ENCODE results near the gene MYOZ3. TPM values are rescaled to one million over a fixed set of nuclear protein-coding genes. Genes with fewer than 3 reads are reported as not detected.

The MYOZ3 gene
- total and polyA plus RNA-seq, 12 donors, result 0.12 to 1.9 (median 0.45) TPM; not detected in 1

GRCh38 chr5:150662731-150663516, 1.9 kb downstream of the MYOZ3 start:
- no peaks in the 10 kb centered on the region for H3K27me3 ChIP-seq
- 87 to 93% (median 89%) methylated on average over 2 to 4 of the region's 4 CpGs for WGBS, 4 donors
- H3K27ac ChIP-seq, result no peak overlapping the region
- TF ChIP-seq POLR2A (IDR thresholded peaks at IDR 0.05) (no peak), CTCF (IDR thresholded peaks at IDR 0.05) (no peak)
- H3K4me1 ChIP-seq (replicated peaks in 1 of 2), result peaks cover 0 to under 1% of the 10 kb centered on the region in 2 donors
- no peaks in the 10 kb centered on the region for H3K9me3 ChIP-seq (replicated peaks in 1 of 3)
- DNase-seq, result peak in 1 of 7 donors; percentile 36
- no peaks in the 10 kb centered on the region for H3K36me3 ChIP-seq (replicated peaks in 1 of 2)
- intact Hi-C loops (cut with DNase I), result loop anchor here in 1 of 2 donors (10.0 kb wide), 1 partner anchor 182 kb away; the partner anchor contains the start of gene IRGM
- no peak overlapping the region for H3K4me3 ChIP-seq

GRCh38 chr5:150663936-150664335, 2.9 kb downstream of the MYOZ3 start:
- Histone ChIP-seq H3K4me3 (no peak overlapping the region), H3K36me3 (replicated peaks in 1 of 2) (no peaks in the 10 kb centered on the region), H3K27me3 (no peaks in the 10 kb centered on the region), H3K27ac (no peak overlapping the region), H3K4me1 (replicated peaks in 1 of 2) (no peaks in the 10 kb centered on the region), H3K9me3 (replicated peaks in 1 of 3) (no peaks in the 10 kb centered on the region)
- TF ChIP-seq CTCF (IDR thresholded peaks at IDR 0.05) (no peak), POLR2A (IDR thresholded peaks at IDR 0.05) (no peak)
- DNase-seq, result no peak
- WGBS, 4 donors, result 87 to 93% (median 90%) methylated on average over 3 of the region's 3 CpGs
- intact Hi-C loops (cut with DNase I), result loop anchor here in 1 of 2 donors (10.0 kb wide), 1 partner anchor 181 kb away; the partner anchor contains the start of gene IRGM

DNA sequence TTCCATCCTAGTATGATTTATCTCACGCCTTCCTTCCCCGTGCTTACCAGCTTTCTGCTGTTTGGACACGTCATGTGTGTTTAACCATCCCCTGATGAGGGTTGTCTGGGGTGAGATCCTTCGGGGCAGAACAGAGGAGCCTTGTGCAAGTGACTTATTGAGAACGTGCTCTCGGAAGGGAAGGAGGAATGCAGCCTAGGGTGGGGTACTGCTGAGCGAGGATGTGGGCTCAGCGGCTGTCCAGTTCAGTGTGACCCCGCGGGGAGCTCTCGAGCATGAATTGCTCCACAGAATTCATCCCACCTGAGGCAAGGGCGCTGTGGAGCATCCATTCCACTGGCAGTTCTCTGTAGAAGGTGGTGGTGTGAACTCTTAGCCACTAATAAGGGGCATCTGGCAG, 4.0 kb downstream of the MYOZ3 start:
- 58 to 79% (median 71%) methylated on average over 12 of the region's 12 CpGs for WGBS, 4 donors
- DNase-seq, result peak in 1 of 7 donors; percentile 28
- intact Hi-C loops (cut with DNase I), result loop anchor here in 1 of 2 donors (10.0 kb wide), 1 partner anchor 180 kb away; the partner anchor contains the start of gene IRGM

More for the DNA sequence above, 4.0 kb downstream of the MYOZ3 start:
- H3K36me3 ChIP-seq (replicated peaks in 1 of 2), result no peaks in the 10 kb centered on the region
- TF ChIP-seq POLR2A (IDR thresholded peaks at IDR 0.05) (no peak), CTCF (IDR thresholded peaks at IDR 0.05) (no peak)
- no peaks in the 10 kb centered on the region for H3K4me1 ChIP-seq (replicated peaks in 1 of 2)
- no peaks in the 10 kb centered on the region for H3K27me3 ChIP-seq
- no peak overlapping the region for H3K4me3 ChIP-seq
- H3K27ac ChIP-seq, result no peak overlapping the region
- no peaks in the 10 kb centered on the region for H3K9me3 ChIP-seq (replicated peaks in 1 of 3)
